WERI-Rb-1 (cell line): Measurements from ENCODE around the gene KCNH4.
A peak's percentile ranks its signal among the peaks of the same experiment; 100 is the strongest.

ENCODE experiments used
- DNase-seq: peaks from one replicate; pipeline ENCODE4 v3.0.0-alpha.2; 2020
- H3K27ac ChIP-seq: fragments of 250-450 bp; sonication (Bioruptor Pico); 2 replicates; pipeline ENCODE4 v1.5.1; 2020; ENCODE audit warnings: mild to moderate bottlenecking, moderate library complexity
- H3K27me3 ChIP-seq: fragments of 250-450 bp; sonication (Bioruptor Pico); 2 replicates; pipeline ENCODE4 v1.5.1; 2021; ENCODE audit warnings: mild to moderate bottlenecking, low read depth, moderate library complexity; ENCODE audit not compliant: insufficient read depth, severe bottlenecking
- H3K36me3 ChIP-seq: fragments of 250-450 bp; sonication (Bioruptor Pico); 2 replicates; pipeline ENCODE4 v1.5.1; 2020; ENCODE audit warnings: mild to moderate bottlenecking, moderate library complexity
- H3K4me3 ChIP-seq: 2 replicates; pipeline ENCODE4 v1.5.1; 2011; ENCODE audit warnings: low read depth, mild to moderate bottlenecking, control low read depth, low read length
- H3K9me3 ChIP-seq: fragments of 250-450 bp; sonication (Bioruptor Pico); 2 replicates; pipeline ENCODE4 v1.5.1; 2021; ENCODE audit warnings: mild to moderate bottlenecking, moderate library complexity; ENCODE audit not compliant: severe bottlenecking
- TF ChIP-seq, protein P1 (sequence below): IDR thresholded peaks from 2 replicates; pipeline ENCODE4 v1.5.1; 2011; ENCODE audit warnings: low read depth, mild to moderate bottlenecking, control low read depth, inconsistent platforms, low read length

KCNH4 gene

DNA sequence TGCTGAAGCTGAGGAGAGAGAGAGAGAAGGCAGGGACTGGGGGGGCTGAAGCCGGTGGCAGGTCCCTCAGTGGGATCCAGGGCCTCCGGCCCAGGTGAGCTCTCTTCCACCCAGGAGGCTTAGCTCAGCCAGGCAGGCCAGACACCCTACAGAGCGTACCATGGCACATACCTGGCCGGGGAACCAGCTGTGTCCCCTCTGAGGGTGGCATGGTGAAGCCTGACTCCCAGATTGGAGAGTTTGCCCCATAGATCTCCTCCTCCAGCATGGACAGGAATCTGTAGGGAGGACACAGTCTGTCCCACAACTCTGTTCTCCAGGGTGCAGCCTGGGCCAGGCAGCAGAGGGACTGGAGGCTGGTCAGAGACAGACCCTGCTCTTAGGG lies 62.8 kb downstream of the KCNH4 start:
- TF ChIP-seq, protein P1, sequence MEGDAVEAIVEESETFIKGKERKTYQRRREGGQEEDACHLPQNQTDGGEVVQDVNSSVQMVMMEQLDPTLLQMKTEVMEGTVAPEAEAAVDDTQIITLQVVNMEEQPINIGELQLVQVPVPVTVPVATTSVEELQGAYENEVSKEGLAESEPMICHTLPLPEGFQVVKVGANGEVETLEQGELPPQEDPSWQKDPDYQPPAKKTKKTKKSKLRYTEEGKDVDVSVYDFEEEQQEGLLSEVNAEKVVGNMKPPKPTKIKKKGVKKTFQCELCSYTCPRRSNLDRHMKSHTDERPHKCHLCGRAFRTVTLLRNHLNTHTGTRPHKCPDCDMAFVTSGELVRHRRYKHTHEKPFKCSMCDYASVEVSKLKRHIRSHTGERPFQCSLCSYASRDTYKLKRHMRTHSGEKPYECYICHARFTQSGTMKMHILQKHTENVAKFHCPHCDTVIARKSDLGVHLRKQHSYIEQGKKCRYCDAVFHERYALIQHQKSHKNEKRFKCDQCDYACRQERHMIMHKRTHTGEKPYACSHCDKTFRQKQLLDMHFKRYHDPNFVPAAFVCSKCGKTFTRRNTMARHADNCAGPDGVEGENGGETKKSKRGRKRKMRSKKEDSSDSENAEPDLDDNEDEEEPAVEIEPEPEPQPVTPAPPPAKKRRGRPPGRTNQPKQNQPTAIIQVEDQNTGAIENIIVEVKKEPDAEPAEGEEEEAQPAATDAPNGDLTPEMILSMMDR, result no peak
- Histone ChIP-seq H3K9me3 (no peaks in the 10 kb centered on the region), H3K27ac (no peak overlapping the region), H3K4me3 (no peak overlapping the region), H3K27me3 (no peaks in the 10 kb centered on the region), H3K36me3 (peaks cover 66% of the 10 kb centered on the region)
- DNase-seq, result no peak

DNA sequence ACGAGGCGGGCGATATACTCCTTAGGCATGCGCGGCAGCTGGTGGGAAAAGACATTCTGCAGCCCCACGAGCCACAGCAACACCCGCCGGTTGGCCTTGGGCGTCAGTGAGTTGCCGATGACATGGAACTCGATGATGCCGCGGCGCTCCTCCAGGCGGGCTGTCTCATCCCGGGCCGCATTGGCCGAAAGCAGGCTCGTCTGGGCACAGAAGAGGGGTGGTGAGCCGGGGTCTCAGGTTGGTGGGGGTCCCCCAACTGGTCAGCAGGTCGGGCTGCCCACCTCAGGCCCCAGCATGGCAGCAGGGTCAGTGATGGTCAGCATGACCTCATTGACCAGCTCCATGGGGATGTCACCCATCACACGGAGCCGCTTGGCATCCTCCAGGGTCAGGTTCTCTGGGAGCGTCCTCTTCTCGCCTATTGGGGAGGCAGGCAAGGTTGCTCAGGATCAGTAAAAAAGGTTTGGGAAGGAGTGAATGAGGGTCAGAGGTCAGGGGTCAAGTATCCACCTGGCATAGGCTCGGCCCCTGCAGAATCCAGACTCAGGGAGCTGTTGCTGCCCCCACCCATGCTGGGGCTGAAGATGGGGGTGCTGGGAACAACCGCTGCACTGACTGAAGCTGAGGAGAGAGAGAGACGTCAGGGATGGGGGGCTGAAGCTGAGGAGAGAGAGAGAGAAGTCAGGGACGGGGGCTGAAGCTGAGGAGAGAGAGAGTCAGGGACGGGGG lies 63.4 kb downstream of the KCNH4 start:
- H3K27ac ChIP-seq, result no peak overlapping the region
- no peaks in the 10 kb centered on the region for H3K9me3 ChIP-seq
- H3K4me3 ChIP-seq, result no peak overlapping the region
- no peaks in the 10 kb centered on the region for H3K27me3 ChIP-seq
- DNase-seq, result no peak
- TF ChIP-seq, protein P1, result no peak
- peaks cover 66% of the 10 kb centered on the region for H3K36me3 ChIP-seq

DNA sequence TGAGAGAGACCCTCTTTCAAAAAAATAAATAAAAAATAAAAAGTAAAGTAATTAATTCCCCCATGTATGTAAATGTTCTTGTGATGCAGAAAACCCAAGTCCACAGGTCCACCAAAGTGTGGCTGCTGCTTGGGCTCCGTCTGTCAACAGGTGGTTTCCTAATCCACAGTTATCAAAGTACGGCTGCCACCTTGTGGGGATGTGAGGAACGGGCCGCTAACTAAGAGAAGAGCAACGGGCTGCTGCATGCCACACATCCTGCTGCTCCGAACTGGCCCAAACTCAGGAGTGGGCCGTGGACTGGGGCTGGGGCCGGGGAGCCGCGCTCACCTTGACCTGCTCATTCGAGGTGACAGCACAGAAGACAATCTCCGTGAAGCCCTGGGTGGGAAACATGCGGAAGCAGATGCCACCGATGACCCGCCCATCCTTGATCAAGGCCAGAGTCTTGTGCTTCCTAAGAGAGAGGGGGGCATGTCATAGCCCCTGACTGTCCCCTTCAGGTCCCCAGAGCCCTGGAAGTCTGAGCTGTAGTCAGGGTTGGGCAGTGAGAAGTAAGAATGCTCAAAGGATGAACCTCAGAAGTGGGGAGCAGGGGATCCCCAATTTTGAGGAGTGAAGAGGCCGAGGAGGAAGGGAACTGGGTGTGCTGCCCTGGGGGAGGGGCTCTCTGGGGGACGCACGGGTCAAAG lies 64.1 kb downstream of the KCNH4 start:
- H3K36me3 ChIP-seq, result peaks cover 66% of the 10 kb centered on the region
- H3K27ac ChIP-seq, result no peak overlapping the region
- peak; percentile 90 for DNase-seq

DNA sequence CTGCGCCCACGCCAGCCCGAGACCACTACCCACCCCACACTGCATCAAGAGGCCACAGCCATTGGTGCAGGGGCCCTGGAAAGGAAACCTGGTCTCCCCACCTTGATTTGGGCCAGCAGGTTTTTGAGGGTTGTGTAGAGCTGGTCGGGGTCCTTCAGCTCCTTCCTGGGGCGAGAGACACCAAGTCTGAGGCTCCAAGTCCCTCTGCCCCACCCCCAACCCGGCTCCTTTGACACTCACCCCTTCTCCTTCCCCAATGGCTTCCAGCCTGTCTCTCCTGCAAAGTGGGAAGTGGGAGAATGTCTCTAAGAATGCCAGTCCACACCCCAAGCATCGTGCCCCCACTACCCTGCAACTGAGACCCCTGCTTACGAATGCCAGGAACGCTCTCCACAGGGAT lies 66.8 kb downstream of the KCNH4 start:
- Histone ChIP-seq H3K9me3 (no peaks in the 10 kb centered on the region), H3K36me3 (peaks cover 58% of the 10 kb centered on the region), H3K27ac (no peak overlapping the region), H3K27me3 (no peaks in the 10 kb centered on the region), H3K4me3 (no peak overlapping the region)
- DNase-seq, result no peak
- TF ChIP-seq, protein P1, result no peak

More for the DNA sequence above, 64.1 kb downstream of the KCNH4 start:
- H3K4me3 ChIP-seq, result no peak overlapping the region
- H3K9me3 ChIP-seq, result no peaks in the 10 kb centered on the region
- TF ChIP-seq, protein P1, result peak; percentile 91
- no peaks in the 10 kb centered on the region for H3K27me3 ChIP-seq

DNA sequence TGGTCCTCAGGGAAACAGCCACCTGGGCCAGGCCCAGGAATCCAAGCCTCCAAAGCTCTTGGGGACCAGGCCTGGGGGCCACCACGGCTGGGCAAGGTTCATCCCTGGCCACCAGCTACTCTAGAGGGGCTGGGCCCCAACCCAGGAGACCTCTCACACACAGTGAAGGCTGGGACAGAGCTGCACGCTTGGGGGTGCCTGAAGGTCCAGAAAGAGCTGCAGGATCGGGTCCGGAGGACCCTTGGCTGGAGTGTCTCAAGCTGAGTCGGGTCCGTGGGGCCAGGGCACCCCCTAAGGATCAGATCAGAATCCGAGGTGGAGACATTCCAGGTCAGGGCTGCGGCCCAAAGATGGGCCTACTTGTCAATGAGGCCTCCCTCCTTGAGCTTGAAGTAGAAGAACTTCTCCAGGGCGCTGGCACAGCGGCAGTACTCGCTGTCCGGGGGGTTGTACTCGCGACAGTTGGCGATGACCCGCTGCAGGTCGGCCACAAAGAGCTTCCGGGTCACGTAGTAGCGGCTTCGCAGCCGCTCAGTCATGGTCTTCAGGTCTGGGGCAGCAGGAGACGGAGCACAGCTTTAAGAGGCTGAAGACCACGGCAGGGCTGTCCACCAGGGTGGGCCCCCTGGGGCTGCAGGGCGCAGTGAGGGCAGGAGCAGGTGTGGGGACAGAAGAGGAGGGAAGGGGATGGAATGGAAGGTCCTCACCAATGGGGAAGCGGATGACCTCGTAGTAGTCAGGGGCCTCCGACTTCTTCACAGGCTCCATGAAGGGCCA lies 67.5 kb downstream of the KCNH4 start:
- Histone ChIP-seq H3K27ac (peak overlapping the region; percentile 4; the same call in 1 of the 2 replicates), H3K9me3 (no peaks in the 10 kb centered on the region), H3K27me3 (no peaks in the 10 kb centered on the region), H3K36me3 (peaks cover 52% of the 10 kb centered on the region), H3K4me3 (no peak overlapping the region)
- TF ChIP-seq, protein P1, result no peak
- no peak for DNase-seq
